Subcutaneous abdominal adipose tissue (tissue), 5 donors: ENCODE measurements around the gene ARSJ.

ENCODE experiments used
- H3K27ac ChIP-seq: one replicate; pipeline ENCODE4 v1.7.0; 2013; ENCODE audit warnings: low read depth, mild to moderate bottlenecking, inconsistent platforms, low read length, moderate library complexity
- H3K27me3 ChIP-seq, 5 donors: one replicate each; pipeline ENCODE4 v1.7.0; 2013; ENCODE audit warnings: low read length in 5 of 5, inconsistent platforms in 1 of 5; ENCODE audit not compliant: control insufficient read depth in 5 of 5, insufficient read depth in 4 of 5
- H3K36me3 ChIP-seq, 5 donors: one replicate each; pipeline ENCODE4 v1.7.0; 2013; ENCODE audit warnings: low read length in 5 of 5; ENCODE audit not compliant: control insufficient read depth in 5 of 5, insufficient read depth in 5 of 5
- H3K4me1 ChIP-seq, 5 donors: one replicate each; pipeline ENCODE4 v1.7.0; 2013; ENCODE audit warnings: low read length in 5 of 5, mild to moderate bottlenecking in 3 of 5, moderate library complexity in 1 of 5; ENCODE audit not compliant: control insufficient read depth in 5 of 5, insufficient read depth in 5 of 5
- H3K4me3 ChIP-seq, 5 donors: one replicate each; pipeline ENCODE4 v1.7.0; 2013; ENCODE audit warnings: low read length in 5 of 5, low read depth in 1 of 5
- H3K9ac ChIP-seq, 5 donors: one replicate each; pipeline ENCODE4 v1.7.0; 2013; ENCODE audit warnings: low read length in 5 of 5, mild to moderate bottlenecking in 4 of 5, moderate library complexity in 3 of 5
- H3K9me3 ChIP-seq, 5 donors: one replicate each; pipeline ENCODE4 v1.7.0; 2013; ENCODE audit warnings: low read length in 5 of 5; ENCODE audit not compliant: control insufficient read depth in 5 of 5
- donor health status: healthy.
- donor health status: healthy.
- donor health status: healthy.
- donor health status: healthy.
- donor health status: healthy.

Gene ARSJ

DNA sequence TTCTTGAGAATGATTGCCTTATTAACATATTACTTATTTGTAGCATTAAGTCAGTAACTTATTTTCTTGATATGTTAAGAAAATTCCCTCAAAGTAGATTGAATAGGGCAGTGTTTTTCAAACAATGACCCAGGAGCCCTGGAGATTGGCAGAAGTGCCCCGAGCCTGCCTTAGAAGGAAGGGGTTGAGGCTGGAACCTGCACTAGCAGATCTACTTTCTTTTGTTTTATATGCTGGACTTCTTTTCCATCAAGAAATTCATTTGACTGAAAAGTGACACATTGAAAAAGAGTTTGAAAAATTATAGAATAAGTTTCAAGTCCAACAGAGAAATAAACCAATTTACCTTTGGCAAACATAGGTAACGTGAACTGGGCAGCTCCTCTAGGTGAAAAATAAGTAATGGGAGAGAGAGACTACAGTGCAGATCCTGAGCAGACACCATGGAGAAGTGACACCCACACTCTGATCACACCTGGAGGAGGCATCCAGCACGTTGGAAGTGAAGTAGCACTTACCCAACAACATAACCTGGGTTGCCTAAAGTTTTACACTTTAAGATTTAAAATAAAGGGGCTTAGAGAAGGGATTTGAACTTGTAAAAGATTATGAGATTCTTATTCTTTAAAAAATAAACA lies 18.6 kb downstream of the ARSJ start:
- H3K9ac ChIP-seq = no peak overlapping the region

DNA sequence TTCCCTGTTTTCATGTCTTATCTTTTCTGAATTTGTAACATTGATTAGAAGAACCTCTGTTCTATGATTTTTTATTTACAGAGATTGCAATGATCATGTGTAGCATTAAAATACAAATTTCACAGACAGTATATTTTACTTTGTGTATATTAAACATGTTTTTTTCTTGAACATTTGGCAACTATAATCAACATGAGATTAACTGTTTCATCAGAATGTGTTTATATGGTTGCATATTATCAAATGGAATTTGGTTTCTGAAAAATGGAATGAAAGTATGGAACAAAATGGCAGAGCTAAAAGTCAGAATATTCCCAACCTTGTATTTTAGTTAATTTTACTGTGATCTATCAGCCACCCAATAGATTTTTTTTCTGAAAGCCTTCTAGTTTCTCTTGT lies 19.9 kb downstream of the ARSJ start:
- Histone ChIP-seq H3K4me1 (peaks cover 0 to 7% (median 0%) of the 10 kb centered on the region in 5 donors), H3K9me3 (peaks cover 0 to 4% (median 0%) of the 10 kb centered on the region in 5 donors), H3K36me3 (no peaks in the 10 kb centered on the region), H3K4me3 (no peak overlapping the region), H3K9ac (no peak overlapping the region), H3K27me3 (no peaks in the 10 kb centered on the region), H3K27ac (no peak overlapping the region)

More for the DNA sequence above, 18.6 kb downstream of the ARSJ start:
- H3K27ac ChIP-seq = no peak overlapping the region
- peaks cover 0 to 7% (median 0%) of the 10 kb centered on the region in 5 donors for H3K4me1 ChIP-seq
- H3K9me3 ChIP-seq = peaks cover 0 to 4% (median 0%) of the 10 kb centered on the region in 5 donors
- H3K4me3 ChIP-seq = no peak overlapping the region
- H3K27me3 ChIP-seq = no peaks in the 10 kb centered on the region
- H3K36me3 ChIP-seq = no peaks in the 10 kb centered on the region

DNA sequence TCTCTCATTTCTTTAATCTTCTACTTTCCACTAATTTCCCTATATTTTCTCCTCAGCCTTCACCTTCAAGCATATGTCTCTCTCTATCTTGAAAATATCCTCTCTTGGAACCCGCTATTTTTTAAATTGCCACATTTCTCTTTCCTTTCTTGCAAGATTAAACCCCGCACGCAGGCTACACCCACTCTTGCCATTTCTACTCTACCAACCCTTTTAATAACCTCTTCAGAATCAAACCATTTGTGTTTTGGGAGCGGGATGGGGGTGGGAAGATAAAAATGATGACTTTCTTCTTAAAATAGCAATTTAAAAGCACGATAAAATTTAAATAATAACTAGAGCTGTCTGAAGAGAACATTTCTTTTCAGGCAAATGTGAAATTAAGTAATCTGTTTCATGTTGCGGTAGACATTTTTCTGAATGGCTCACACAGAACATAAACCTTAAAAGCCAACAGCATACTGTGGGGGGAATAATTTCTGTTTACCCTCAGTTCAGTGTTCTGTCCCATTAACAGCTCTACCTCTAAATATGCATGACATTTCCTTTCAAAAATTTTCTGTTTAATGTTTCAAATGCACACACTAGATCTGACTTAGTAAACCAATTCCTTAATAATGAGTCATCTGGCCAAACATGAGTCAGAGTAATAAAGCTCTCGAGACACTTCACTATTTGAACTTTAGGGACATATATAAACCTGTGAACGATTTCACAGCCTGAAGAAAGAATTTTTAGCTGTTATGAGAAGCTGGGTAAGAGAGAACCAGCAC lies 20.5 kb downstream of the ARSJ start:
- Histone ChIP-seq H3K27me3 (no peaks in the 10 kb centered on the region), H3K27ac (no peak overlapping the region), H3K36me3 (no peaks in the 10 kb centered on the region), H3K9me3 (peaks cover 0 to 4% (median 0%) of the 10 kb centered on the region in 5 donors), H3K4me3 (no peak overlapping the region), H3K9ac (no peak overlapping the region), H3K4me1 (peaks cover 0 to 7% (median 0%) of the 10 kb centered on the region in 5 donors)

- Histone ChIP-seq H3K36me3 (no peaks in the 10 kb centered on the region), H3K9ac (no peak overlapping the region), H3K27me3 (no peaks in the 10 kb centered on the region), H3K4me1 (peaks cover 0 to 7% (median 0%) of the 10 kb centered on the region in 5 donors), H3K4me3 (no peak overlapping the region), H3K27ac (no peak overlapping the region), H3K9me3 (peaks cover 0 to 2% (median 0%) of the 10 kb centered on the region in 5 donors)
Observed at GRCh38 chr4:113957956-113958355, 21.5 kb downstream of the ARSJ start.

DNA sequence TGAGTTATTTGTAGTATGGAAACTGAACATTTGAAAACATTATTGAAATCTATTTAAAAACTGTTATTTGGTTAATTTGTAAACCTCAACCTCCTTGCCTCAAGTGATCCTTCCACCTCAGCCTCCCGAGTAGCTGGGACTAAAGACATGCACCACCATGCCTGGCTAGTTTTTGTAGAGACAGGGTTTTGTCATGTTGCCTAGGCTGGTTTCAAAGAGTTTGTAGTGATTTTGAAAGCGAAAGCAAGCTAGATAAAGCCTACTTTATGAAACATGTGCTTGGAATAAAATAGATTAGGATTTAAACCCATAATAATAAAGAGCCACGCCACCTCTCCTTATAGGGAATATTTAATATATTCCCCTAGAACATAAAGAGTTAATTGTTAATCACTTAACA lies 23.5 kb downstream of the ARSJ start:
- Histone ChIP-seq H3K4me1 (peaks cover 0 to 11% (median 0%) of the 10 kb centered on the region in 5 donors), H3K27ac (no peak overlapping the region), H3K9me3 (no peaks in the 10 kb centered on the region), H3K4me3 (no peak overlapping the region), H3K27me3 (no peaks in the 10 kb centered on the region), H3K9ac (no peak overlapping the region), H3K36me3 (no peaks in the 10 kb centered on the region)

GRCh38 chr4:113955411-113955810 lies 24.0 kb downstream of the ARSJ start:
- Histone ChIP-seq H3K9me3 (no peaks in the 10 kb centered on the region), H3K4me1 (peaks cover 0 to 11% (median 0%) of the 10 kb centered on the region in 5 donors), H3K9ac (no peak overlapping the region)

GRCh38 chr4:113953888-113954287 lies 25.6 kb downstream of the ARSJ start:
- H3K27me3 ChIP-seq = no peaks in the 10 kb centered on the region
- no peaks in the 10 kb centered on the region for H3K36me3 ChIP-seq
- H3K9me3 ChIP-seq = no peaks in the 10 kb centered on the region
- H3K4me1 ChIP-seq = peaks cover 0 to 5% (median 0%) of the 10 kb centered on the region in 5 donors
- H3K27ac ChIP-seq = no peak overlapping the region
- no peak overlapping the region for H3K4me3 ChIP-seq
- H3K9ac ChIP-seq = no peak overlapping the region

More at GRCh38 chr4:113955411-113955810, 24.0 kb downstream of the ARSJ start:
- H3K27ac ChIP-seq = no peak overlapping the region
- no peak overlapping the region for H3K4me3 ChIP-seq
- no peaks in the 10 kb centered on the region for H3K27me3 ChIP-seq
- no peaks in the 10 kb centered on the region for H3K36me3 ChIP-seq

DNA sequence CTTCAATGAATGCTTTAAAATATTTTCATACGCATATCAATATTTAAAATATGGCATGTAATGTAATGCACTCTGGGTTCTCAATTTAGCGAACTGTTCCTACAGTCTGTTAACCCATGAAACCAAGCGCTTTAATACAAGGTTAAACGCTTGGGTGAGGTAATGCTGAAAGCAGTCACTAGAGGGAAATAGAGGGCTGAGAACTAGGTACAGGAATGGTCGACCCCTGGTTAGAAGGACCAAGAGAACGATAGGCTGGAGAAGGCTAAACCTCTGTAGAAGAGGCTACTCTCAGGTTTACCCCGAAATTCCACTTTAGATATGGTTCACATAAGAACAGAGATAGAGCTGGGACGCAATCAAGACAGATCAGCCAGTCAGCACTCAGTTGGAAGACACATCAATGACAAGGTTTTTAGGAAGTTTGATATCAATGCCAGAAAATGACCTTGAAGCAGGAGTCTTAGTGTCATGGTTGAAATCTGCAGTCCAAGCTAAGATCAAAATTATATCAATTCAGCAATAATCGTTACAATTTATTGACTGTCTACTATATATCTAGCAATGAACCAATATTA lies 26.9 kb downstream of the ARSJ start:
- Histone ChIP-seq H3K9ac (no peak overlapping the region), H3K4me3 (no peak overlapping the region), H3K4me1 (peaks cover 0 to 4% (median 0%) of the 10 kb centered on the region in 5 donors), H3K27ac (no peak overlapping the region), H3K27me3 (no peaks in the 10 kb centered on the region), H3K36me3 (no peaks in the 10 kb centered on the region), H3K9me3 (no peaks in the 10 kb centered on the region)

DNA sequence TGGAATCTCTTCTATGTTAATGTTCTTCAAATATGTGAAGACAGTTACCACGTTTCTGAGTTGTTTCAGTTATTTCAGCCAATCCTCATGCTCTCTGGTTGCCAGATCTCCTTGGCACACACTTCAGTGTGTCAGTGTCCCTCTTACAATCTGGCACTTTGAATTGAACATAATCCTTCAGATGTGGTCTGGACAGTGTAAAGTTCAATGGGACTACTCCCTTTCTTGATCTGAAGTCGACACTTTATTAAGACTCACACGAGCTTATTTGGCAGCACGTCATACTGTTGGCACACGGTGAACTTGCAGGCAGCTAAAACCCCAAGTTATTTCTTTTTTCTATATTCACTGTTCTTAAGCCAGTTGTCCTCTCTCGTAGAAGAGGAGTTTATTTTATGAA lies 28.2 kb downstream of the ARSJ start:
- no peak overlapping the region for H3K9ac ChIP-seq
- peaks cover 0 to 4% (median 0%) of the 10 kb centered on the region in 5 donors for H3K4me1 ChIP-seq
- H3K27me3 ChIP-seq = no peaks in the 10 kb centered on the region
- no peaks in the 10 kb centered on the region for H3K9me3 ChIP-seq
- no peak overlapping the region for H3K27ac ChIP-seq
- no peaks in the 10 kb centered on the region for H3K36me3 ChIP-seq
- H3K4me3 ChIP-seq = no peak overlapping the region

DNA sequence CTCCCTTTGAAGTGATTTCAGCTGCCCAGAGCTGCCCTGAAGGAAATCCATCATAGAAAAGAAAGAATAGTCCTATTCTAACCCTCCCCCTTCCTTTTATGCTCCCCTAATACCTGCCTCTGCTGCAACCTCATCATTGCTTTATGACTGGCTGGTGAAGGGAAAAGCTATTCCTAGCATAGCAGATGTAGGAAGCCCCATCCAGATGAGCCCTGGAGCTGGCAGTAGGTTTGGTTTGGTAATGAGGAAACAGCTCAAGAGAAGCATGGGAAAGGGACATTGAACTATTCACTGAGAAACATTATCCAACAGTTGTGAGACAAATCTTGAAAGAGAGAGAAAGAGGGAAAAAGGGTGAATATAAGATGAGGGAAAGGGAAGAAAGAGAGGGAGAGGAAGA lies 29.2 kb downstream of the ARSJ start:
- no peaks in the 10 kb centered on the region for H3K36me3 ChIP-seq
- no peaks in the 10 kb centered on the region for H3K9me3 ChIP-seq
- H3K27me3 ChIP-seq = no peaks in the 10 kb centered on the region
- no peak overlapping the region for H3K9ac ChIP-seq
- no peak overlapping the region for H3K27ac ChIP-seq
- H3K4me3 ChIP-seq = no peak overlapping the region
- H3K4me1 ChIP-seq = peaks cover 0 to 4% (median 0%) of the 10 kb centered on the region in 5 donors
